ENCODE data around the gene ST3GAL5.

The ST3GAL5 gene

GRCh38 chr2:85806358-85807118, 82.3 kb downstream of the ST3GAL5 start:
- no peak for DNase-seq (ENCODE audit: low read depth)

DNA sequence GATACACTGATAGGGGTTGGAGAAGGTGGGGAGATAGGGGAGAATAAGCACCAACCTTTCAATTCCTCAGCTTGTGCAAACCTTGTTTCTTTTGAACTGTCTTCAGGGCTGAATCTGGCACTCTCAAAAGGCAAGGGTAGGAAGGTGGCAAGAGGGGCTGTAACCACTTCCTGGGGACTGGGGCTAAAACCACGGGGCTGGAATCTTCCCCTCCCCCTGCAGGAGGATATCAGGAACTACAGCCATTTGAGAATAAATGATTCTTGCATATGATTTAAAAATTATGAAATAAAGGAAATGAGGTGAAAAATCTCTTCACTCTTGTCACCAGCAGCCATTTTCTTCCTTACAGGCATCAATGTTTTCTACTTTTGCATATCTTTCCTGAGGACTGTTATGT, 84.2 kb downstream of the ST3GAL5 start:
- DNase-seq (ENCODE audit: low read depth), result no peak

DNA sequence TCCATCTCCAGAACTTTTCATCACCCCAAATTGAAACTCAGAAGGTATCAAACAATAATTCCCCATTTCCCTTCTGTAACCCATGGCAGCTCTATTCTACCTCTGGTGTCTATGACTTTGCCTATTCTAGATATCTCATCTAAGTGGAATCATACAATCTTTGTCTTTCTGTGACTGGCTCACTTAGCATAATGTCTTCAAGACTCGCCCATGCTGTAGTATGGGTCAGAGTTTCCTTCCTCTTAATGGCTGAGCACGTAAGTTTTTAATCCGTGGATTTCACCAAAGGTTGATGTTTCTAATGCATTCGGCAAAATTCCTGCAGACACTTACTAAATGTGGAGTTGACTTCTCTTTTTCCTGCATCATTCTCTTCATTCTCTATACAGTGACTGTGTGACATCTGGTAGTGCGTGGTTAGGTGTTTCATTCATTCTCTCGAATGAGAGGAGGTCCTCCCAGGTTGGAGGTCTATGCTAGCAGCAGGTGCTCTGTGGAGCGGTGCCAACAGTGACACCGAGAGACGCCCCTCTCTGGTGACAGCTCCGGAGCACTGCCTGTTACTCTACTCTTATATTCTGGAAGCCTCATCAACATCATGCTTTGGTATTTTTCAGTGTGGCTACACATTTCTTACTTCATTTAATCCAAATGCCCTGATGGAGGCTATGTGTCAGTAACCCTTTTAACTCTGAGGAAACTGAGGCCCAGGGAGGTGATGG, 84.9 kb downstream of the ST3GAL5 start:
- DNase-seq (ENCODE audit: low read depth), result no peak

DNA sequence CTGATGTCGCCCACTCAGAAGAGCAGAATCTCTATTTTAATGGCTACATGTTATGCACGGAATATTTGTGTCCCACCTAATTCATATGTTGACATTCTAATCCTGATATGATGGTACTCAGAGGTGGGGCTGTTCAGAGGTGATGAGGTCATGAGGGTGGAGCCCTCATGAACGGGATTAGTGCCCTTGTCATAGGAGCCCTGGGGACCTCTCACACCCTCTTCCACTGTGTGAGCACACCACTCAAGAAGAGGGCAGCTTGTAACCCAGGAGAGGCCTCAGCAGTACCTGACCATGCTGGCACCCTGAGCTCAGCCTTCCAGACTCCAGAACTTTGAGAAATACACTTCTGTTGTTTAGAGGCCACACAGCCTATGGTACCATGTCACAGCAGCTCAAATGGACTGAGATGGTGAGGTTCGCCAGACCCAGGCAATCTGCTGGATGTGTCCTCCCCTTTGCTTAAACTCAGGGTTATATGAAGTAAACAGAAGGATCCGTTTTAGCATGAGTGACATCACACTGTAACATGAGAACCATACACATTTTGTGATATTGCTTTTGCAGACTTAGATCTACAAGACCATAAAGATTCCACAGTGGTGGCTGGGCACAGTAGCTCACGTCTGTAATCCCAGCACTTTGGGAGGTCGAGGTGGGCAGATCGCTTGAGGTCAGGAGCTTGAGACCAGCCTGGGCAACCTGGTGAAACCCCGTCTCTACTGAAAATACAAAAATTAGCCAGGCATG, 86.3 kb downstream of the ST3GAL5 start:
- DNase-seq (ENCODE audit: low read depth), result no peak

DNA sequence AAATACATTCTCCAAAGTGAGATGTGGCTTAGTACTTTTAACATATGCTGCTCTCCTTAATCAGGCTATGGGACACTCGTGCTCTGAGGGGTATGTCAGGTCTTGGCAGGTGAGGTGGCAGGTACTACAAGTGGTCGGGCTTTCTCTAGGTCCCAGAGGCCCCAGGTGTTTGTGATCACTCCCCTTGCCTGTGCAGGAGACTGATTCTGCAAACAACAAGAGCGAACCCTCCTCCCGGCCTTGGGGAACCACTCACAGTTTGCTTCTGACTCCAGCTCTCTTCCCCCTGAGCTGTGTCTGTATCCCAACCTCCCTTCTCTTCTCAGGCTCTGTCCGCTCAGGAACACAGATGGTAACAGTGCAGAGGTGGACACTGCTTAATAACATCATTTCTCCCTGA, 86.9 kb downstream of the ST3GAL5 start:
- no peak for DNase-seq (ENCODE audit: low read depth)

GRCh38 chr2:85800586-85800985, 88.2 kb downstream of the ST3GAL5 start:
- no peak for DNase-seq (ENCODE audit: low read depth)

DNA sequence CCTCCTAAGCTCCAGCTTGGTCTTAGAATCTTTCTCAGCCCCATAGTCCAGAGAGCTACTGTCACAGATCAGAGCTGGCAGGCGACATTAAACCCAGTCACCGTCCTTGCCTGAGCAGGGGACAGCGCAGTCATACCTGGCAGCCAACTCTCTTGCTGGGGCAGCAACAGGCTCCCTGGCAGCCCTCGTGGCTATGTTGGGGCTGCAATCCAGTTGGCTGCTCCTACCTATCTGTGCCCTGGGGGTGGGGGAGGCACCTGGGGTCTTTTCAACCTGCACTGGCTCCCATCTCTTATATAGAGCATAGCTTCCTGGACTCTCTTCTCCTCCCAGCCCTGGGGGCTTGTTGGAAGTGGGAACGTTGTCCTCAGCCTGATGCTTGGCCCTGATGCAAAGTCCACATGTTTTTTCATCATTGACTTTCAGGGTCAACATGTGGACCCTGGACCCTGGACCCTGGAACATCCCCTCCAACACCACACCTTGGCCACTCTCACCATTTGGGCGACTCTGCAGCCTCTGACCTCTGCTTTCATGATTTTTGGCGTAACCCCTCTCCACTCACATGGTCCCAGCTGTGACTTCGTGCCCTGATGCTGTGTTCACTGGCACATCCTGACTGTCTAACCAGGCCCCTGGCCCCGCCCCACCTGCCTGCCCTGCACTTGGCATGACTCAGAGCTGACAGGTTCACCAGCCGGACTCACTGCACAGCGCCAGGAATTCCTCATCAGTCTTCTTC, 89.4 kb downstream of the ST3GAL5 start:
- DNase-seq (ENCODE audit: low read depth), result no peak

GRCh38 chr2:85797921-85798320, 90.9 kb downstream of the ST3GAL5 start:
- DNase-seq (ENCODE audit: low read depth), result no peak

- DNase-seq (ENCODE audit: low read depth), result no peak
Measured at GRCh38 chr2:85797263-85797660, 91.5 kb downstream of the ST3GAL5 start.

DNA sequence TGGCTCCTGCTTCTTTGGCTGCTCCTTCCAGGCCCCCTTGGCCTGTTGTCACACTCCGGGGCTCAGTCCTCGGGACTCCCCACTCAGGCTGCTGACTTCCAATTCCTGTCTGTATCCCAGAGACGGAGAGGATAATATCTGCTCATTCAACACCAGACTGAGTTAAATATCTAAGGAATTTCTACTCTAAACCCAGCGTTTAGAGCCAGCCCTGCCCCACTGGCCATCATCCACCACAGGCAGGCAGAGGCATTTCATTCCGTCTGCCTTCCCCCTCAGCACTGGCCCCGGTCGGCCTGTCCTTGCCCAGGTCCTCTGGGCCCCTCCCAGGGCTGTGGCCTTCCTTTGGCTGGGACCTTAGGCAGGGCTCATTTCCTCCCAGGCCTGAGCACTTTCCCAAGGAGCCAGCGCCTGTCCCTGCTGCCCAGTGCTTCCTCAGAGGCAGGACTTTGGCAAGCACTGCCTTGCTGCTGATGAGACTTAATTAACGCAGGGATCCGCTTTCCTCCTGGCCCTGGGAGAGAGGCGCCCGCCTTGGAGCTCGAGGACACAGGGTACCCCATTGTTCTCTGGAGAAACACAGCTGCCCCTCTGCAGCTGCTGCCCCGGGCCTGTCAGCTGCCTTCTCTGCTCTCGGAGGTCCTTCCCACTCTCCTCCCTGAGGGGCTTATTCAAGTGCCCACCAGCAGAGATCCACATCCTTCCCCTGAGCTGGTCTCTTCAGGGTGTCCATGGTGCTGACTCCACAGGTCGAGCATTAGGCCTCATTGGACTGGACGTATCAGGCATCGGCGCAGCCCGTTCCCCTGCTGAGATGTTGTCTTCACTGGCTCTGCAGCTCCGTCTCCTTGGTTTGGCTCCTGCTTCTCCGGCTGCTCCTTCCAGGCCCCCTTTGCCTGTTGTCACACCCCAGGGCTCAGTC, 92.2 kb downstream of the ST3GAL5 start:
- DNase-seq (ENCODE audit: low read depth), result no peak

DNA sequence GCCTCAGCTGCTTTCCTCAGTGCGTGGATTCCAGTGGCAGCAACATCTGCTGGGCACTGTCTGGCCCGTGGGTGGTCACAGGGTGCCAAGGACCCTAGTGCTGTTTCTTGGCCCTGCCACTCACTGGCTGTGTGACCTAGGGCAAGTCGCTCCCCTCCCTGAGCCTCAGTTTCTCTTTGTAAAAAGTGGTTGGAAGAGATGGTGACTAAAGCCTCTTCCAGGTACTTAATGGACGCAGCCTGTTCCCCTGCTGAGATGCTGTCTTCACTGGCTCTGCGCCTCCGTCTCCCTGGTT, 92.8 kb downstream of the ST3GAL5 start:
- DNase-seq (ENCODE audit: low read depth), result no peak

- no peak for DNase-seq (ENCODE audit: low read depth)
Measured at GRCh38 chr2:85795331-85796045, 93.3 kb downstream of the ST3GAL5 start.

GRCh38 chr2:85794491-85795121, 94.2 kb downstream of the ST3GAL5 start:
- no peak for DNase-seq (ENCODE audit: low read depth)

DNA sequence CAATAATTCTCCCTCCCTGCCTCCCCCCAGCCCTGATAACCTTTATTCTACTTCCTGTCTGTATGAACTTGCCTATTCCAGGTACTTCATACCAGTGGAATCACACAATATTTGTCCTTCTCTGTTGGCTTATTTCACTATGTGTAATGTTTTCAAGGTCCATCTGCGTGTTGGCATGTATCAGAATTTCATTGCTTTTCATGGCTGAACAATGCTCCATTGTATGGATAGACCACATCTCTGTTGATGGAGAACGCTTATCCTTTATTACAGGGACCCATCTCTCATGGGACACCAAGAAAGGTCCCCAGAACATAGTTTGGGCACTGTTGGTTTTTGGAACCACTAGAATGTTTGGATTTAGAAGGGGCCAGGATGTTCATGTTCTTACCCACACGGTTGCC, 94.8 kb downstream of the ST3GAL5 start:
- no peak for DNase-seq (ENCODE audit: low read depth)

DNA sequence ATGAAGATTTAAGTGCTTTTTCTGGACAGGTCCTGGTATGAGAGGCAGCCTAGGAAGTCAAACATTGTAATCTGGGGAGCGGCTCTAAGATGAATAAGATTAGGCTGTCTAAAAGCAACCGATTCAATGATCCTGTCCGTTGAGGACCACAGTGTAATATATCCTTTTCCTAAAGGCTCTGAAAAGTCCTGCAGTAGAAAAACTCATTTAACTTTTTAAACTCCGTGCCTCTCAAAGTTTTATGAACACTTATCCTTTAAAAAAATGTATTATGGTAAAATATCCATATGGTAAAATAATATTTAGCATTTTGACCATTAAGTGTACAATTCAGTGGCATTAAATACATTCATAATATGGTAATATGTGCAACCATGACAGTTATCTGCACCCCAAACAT, 95.2 kb downstream of the ST3GAL5 start:
- no peak for DNase-seq (ENCODE audit: low read depth)

- DNase-seq (ENCODE audit: low read depth), result no peak
Measured at GRCh38 chr2:85792783-85793441, 95.9 kb downstream of the ST3GAL5 start.

DNA sequence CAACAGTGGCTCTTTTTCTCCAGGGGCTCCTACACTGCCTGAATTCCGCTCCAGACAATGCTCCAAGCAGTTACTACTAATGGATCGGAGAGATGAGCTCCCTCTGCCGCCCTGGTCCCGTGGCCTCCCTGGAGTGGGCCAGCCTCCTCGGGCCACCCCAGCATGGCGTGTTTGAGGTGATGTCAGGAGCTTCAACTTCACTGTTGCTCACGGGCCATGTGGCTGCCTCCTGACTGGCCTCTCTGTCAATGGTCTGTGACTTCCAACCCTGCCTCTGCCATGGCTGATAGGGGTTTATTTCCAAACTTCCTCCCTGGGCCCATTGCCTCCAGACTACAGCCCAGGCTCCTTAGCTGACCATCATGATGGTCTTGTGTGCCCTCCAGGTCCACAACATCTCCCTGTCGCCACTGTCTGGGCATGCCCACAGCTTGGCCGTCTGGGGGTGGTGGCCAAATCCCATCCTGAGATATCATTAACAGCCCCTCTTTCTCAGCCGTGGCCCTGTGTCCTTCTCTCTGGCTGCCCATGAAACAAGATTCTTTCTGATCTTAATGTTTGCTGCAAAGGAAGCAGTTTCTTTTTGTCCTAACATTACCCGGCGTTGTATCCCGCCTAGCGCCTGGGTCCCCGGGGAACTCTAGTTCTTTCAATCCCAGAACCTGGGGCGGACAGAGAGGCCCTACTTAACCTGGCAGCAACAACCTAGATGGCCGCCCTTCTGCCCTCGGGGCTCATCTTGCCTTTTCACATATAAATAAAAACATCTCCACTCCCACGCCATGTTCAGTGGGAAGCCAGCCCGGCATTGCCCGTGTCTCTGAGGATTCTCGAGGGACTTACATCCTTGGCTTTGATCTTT, 96.9 kb downstream of the ST3GAL5 start:
- no peak for DNase-seq (ENCODE audit: low read depth)

DNA sequence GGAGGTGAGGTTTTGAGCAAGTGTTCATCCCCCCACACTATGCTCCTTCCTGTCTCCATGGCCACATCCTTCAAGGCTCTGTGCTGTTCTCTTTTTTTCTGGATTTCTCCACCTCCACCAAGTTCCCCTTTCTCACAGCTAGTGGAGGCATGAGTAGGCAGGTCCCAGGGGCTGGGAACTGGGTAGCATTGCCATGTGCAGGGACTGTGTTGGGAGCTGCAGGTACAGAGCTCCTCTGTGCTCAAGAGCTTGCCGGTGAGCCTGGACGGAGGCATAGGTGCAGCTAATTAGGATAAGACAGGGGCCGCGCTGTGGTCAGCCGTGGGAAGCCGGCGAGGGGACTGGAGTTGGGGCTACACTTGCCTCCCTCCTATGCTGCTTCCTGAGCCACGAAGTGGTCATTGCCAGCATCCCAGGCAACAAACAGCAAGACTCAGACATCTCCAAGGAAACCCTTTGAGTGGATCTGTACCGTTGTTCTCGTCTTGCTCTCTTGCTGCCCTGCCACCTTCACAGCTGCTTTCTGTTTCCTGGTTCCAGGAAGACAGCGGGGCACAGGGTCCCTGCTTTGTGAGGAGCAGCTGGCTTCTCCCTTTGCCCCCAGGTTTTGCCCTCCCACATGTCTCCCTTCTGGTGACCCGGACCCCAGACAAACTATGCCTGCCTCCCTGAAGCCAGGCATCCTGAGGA, 98.1 kb downstream of the ST3GAL5 start:
- no peak for DNase-seq (ENCODE audit: low read depth)
